Neural progenitor cell (in vitro differentiated cells): ENCODE results near the gene ZNF304. TPM values are rescaled to one million over a fixed set of nuclear protein-coding genes. Genes with fewer than 3 reads are reported as not detected.

ENCODE experiments used
- DNase-seq: peaks from one replicate; pipeline ENCODE4 v3.0.0-alpha.2; 2016; ENCODE audit warnings: low spot score
- H2AFZ ChIP-seq: fragments of 200-600 bp; sonication (generic); replicated peaks from 2 replicates; pipeline ENCODE4 v1.6.1; 2016; ENCODE audit warnings: antibody characterized with exemption
- H3F3A ChIP-seq: fragments of 200-600 bp; sonication (generic); 2 replicates; pipeline ENCODE4 v1.6.1; 2016; ENCODE audit warnings: antibody characterized with exemption, low read depth
- H3K27ac ChIP-seq: fragments of 200-600 bp; sonication (generic); 2 replicates; pipeline ENCODE4 v1.5.1; 2016; ENCODE audit warnings: mild to moderate bottlenecking
- H3K27me3 ChIP-seq: fragments of 200-600 bp; sonication (generic); 2 replicates; pipeline ENCODE4 v1.6.1; 2016; ENCODE audit warnings: mild to moderate bottlenecking, moderate library complexity
- H3K36me3 ChIP-seq: fragments of 200-600 bp; sonication (generic); 2 replicates; pipeline ENCODE4 v1.5.1; 2016
- H3K4me1 ChIP-seq: fragments of 200-600 bp; sonication (generic); 2 replicates; pipeline ENCODE4 v1.6.1; 2016; ENCODE audit warnings: mixed run types
- H3K4me2 ChIP-seq: fragments of 200-600 bp; sonication (generic); 2 replicates; pipeline ENCODE4 v1.6.1; 2016
- H3K4me3 ChIP-seq: fragments of 200-600 bp; sonication (generic); 2 replicates; pipeline ENCODE4 v1.5.1; 2016
- H3K79me2 ChIP-seq: fragments of 200-600 bp; sonication (generic); 2 replicates; pipeline ENCODE4 v1.6.1; 2016; ENCODE audit warnings: low read depth
- H3K9ac ChIP-seq: fragments of 200-600 bp; sonication (generic); 2 replicates; pipeline ENCODE4 v1.6.1; 2016
- H3K9me3 ChIP-seq: fragments of 200-600 bp; sonication (generic); 2 replicates; pipeline ENCODE4 v1.5.1; 2016; ENCODE audit warnings: low read depth
- H4K20me1 ChIP-seq: fragments of 200-600 bp; sonication (generic); 2 replicates; pipeline ENCODE4 v1.6.1; 2016; ENCODE audit warnings: low read depth
- H3K27ac Mint-ChIP-seq: 3 replicates; pipeline ENCODE4 v1.8.0; 2021; ENCODE audit warnings: mixed read lengths
- H3K27me3 Mint-ChIP-seq: 2 replicates; pipeline ENCODE4 v1.8.0; 2022; ENCODE audit warnings: low read depth, mild to moderate bottlenecking, inconsistent platforms, moderate library complexity, mixed read lengths; ENCODE audit not compliant: insufficient read depth
- H3K36me3 Mint-ChIP-seq: 3 replicates; pipeline ENCODE4 v1.8.0; 2021; ENCODE audit warnings: mixed read lengths
- H3K4me1 Mint-ChIP-seq: 3 replicates; pipeline ENCODE4 v1.8.0; 2021; ENCODE audit warnings: mixed read lengths
- H3K4me3 Mint-ChIP-seq: 3 replicates; pipeline ENCODE4 v1.8.0; 2021; ENCODE audit warnings: mild to moderate bottlenecking, moderate library complexity, mixed read lengths
- H3K9me3 Mint-ChIP-seq: 3 replicates; pipeline ENCODE4 v1.8.0; 2020; ENCODE audit warnings: mixed read lengths
- EZH2 ChIP-seq: fragments of 200-600 bp; sonication (generic); IDR thresholded peaks from 2 replicates; pipeline ENCODE4 v1.6.1; 2017; ENCODE audit warnings: antibody characterized with exemption, mild to moderate bottlenecking, moderate library complexity
- EZH2phosphoT487 ChIP-seq: fragments of 200-600 bp; sonication (generic); IDR thresholded peaks from 2 replicates; pipeline ENCODE4 v1.6.1; 2017; ENCODE audit warnings: antibody characterized with exemption
- total RNA-seq: library from RNA; depleted of rRNA; stranded (reverse); fragments of >200 nt; gene quantifications from 2 replicates; pipeline ENCODE4 v1.2.3, GENCODE V29; 2015; ENCODE audit warnings: low replicate concordance
- TF ChIP-seq, protein P1 (sequence below): fragments of 200-600 bp; sonication (generic); IDR thresholded peaks from 2 replicates; pipeline ENCODE4 v1.5.1; 2017; ENCODE audit warnings: antibody characterized with exemption, mild to moderate bottlenecking

ZNF304 gene
- total RNA-seq, 1 donor from 2014 or later = 15.5 TPM

DNA sequence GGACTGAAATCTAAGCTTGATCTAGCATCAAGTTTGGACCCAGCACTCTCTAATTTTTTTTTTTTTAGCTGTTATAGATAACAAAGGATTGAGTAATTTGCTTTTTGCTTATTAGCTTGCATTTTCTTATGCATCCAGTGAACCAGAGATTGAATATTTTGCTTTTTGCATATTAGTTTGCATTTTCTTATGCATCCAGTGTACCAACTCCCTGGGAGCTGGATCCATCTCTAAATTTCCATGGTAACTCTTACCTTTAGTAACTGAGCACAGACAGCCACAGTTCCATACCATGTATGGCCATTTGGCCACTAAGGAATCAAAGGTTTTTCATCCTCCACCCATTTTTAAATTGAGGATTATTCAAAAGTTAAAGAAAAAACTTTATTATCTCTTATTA is 29.9 kb downstream of the ZNF304 start:
- H3K4me1 ChIP-seq = no peaks in the 10 kb centered on the region
- H3K4me3 ChIP-seq = no peak overlapping the region
- no peak overlapping the region for H3K4me2 ChIP-seq
- DNase-seq = no peak
- Mint-ChIP-seq H3K27me3 (peaks cover 2% of the 10 kb centered on the region), H3K9me3 (peaks cover 26% of the 10 kb centered on the region), H3K27ac (no peak overlapping the region), H3K36me3 (peaks cover 26% of the 10 kb centered on the region), H3K4me3 (no peak overlapping the region), H3K4me1 (no peaks in the 10 kb centered on the region)
- no peaks in the 10 kb centered on the region for H3K36me3 ChIP-seq
- no peaks in the 10 kb centered on the region for H3K79me2 ChIP-seq
- H3F3A ChIP-seq = no peaks in the 10 kb centered on the region
- H4K20me1 ChIP-seq = no peaks in the 10 kb centered on the region
- no peak overlapping the region for H3K27ac ChIP-seq
- H3K9me3 ChIP-seq = no peaks in the 10 kb centered on the region
- TF ChIP-seq, protein P1, sequence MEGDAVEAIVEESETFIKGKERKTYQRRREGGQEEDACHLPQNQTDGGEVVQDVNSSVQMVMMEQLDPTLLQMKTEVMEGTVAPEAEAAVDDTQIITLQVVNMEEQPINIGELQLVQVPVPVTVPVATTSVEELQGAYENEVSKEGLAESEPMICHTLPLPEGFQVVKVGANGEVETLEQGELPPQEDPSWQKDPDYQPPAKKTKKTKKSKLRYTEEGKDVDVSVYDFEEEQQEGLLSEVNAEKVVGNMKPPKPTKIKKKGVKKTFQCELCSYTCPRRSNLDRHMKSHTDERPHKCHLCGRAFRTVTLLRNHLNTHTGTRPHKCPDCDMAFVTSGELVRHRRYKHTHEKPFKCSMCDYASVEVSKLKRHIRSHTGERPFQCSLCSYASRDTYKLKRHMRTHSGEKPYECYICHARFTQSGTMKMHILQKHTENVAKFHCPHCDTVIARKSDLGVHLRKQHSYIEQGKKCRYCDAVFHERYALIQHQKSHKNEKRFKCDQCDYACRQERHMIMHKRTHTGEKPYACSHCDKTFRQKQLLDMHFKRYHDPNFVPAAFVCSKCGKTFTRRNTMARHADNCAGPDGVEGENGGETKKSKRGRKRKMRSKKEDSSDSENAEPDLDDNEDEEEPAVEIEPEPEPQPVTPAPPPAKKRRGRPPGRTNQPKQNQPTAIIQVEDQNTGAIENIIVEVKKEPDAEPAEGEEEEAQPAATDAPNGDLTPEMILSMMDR = no peak
- TF ChIP-seq EZH2phosphoT487 = no peak
- no peak overlapping the region for H2AFZ ChIP-seq
- no peak overlapping the region for H3K9ac ChIP-seq
- no peaks in the 10 kb centered on the region for H3K27me3 ChIP-seq

DNA sequence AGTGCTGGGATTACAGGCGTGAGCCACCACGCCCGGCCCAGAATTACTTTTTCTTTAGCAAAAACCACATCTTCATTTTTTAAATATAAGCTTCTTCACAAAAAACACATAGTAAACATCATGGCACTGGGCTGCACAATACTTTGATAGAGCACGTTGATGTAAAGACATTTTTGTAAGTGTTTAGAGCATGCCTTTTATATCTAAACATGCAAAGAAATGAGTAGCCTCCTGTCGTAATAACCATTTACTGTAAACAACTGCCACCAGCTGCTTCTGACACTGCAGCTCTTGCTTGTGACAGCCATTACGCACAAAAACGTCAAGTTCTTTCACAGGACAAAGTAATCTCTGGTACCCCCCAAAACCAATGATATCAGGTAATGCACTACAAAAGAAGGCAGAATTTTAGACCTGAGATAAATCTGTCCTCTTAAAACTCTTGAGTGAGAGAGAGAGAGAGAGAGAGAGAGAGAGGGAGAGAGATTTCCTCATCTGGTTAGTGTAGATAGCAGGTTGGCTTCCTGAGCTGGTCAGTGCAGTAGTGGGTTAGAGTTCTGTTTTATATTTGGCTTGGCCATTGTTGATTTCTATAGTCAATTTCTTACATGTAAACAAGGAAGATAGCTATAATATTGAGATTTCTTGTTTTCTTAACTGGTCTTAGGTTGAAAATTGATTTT is 31.9 kb downstream of the ZNF304 start:
- TF ChIP-seq EZH2 = no peak
- H3K27ac Mint-ChIP-seq = no peak overlapping the region
- Histone ChIP-seq H3K36me3 (no peaks in the 10 kb centered on the region), H3K27me3 (peaks cover 11% of the 10 kb centered on the region), H3K79me2 (no peaks in the 10 kb centered on the region), H3F3A (no peaks in the 10 kb centered on the region), H3K9me3 (no peaks in the 10 kb centered on the region), H2AFZ (no peak overlapping the region), H4K20me1 (no peaks in the 10 kb centered on the region), H3K4me2 (no peak overlapping the region), H3K27ac (no peak overlapping the region), H3K4me1 (no peaks in the 10 kb centered on the region), H3K9ac (no peak overlapping the region), H3K4me3 (no peak overlapping the region)
- no peak overlapping the region for H3K4me3 Mint-ChIP-seq
- peaks cover 16% of the 10 kb centered on the region for H3K9me3 Mint-ChIP-seq
- DNase-seq = no peak
- no peaks in the 10 kb centered on the region for H3K4me1 Mint-ChIP-seq
- H3K36me3 Mint-ChIP-seq = peaks cover 10% of the 10 kb centered on the region
- no peaks in the 10 kb centered on the region for H3K27me3 Mint-ChIP-seq

DNA sequence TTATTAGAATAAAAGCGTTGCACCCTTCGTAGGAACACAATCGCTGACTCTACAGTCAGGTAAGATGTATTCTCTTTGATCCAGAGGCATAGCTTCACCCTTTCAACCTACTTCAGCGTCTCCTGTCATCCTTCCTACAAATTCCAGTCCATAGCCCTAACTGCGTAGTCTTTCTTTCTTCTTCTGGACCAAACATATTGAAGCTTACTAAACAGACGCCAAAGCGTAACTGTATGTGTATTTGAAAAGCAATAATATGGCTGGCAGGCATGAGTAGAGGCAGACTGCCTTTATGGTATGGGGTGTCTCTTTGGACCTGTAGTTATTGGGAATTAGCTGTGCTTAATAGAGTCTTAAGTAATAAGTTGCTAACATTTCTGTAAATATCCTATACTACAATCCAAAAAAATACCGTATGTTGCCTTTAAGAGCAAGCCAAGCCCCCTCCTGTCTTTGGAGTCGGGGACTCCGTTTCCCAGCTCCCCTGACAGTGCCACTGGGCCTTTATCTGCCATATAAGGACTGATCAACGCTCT is 38.2 kb downstream of the ZNF304 start:
- Histone ChIP-seq H3K4me3 (peak overlapping the region; percentile 37), H3F3A (peaks cover 6% of the 10 kb centered on the region), H3K36me3 (no peaks in the 10 kb centered on the region), H3K79me2 (peaks cover 38% of the 10 kb centered on the region), H3K27me3 (peaks cover 11% of the 10 kb centered on the region), H3K9me3 (no peaks in the 10 kb centered on the region), H3K27ac (no peak overlapping the region), H3K4me1 (peaks cover 7% of the 10 kb centered on the region), H4K20me1 (no peaks in the 10 kb centered on the region), H3K4me2 (peak overlapping the region; percentile 67), H2AFZ (peak overlapping the region; percentile 96), H3K9ac (no peak overlapping the region)
- DNase-seq = no peak
- peaks cover 14% of the 10 kb centered on the region for H3K36me3 Mint-ChIP-seq
- H3K4me3 Mint-ChIP-seq = peak overlapping the region; percentile 96
- peak; percentile 29 for TF ChIP-seq EZH2
- no peak for TF ChIP-seq EZH2phosphoT487
- TF ChIP-seq, protein P1 = no peak
- H3K9me3 Mint-ChIP-seq = peaks cover 7% of the 10 kb centered on the region
- H3K27me3 Mint-ChIP-seq = no peaks in the 10 kb centered on the region
- peak overlapping the region; percentile 93 for H3K27ac Mint-ChIP-seq
- H3K4me1 Mint-ChIP-seq = peaks cover 11% of the 10 kb centered on the region
